K562 (cell line): ENCODE results near the gene GJD2. TPM values are rescaled to one million over a fixed set of nuclear protein-coding genes. Genes with fewer than 3 reads are reported as not detected.

Experiments
- ATAC-seq: fragments of 200-7000 bp; cut with Tn5 transposase; 3 replicates; pipeline ENCODE4 v1.9.1; 2020; ENCODE audit warnings: moderate library complexity
- BruUV-seq: library from RNA; stranded (reverse); fragments of 400-500 nt; replicated peaks from 2 replicates; lab custom pipeline; 2021; lab: Mats Ljungman, UMichigan
- CTCF ChIA-PET: fragments of 300-600 bp; formaldehyde crosslinking; extraction: SDS; loops from one replicate; lab custom pipeline; 2021; ENCODE audit warnings: low intra/inter-chr PET ratio; lab: Yijun Ruan, JAX
- POLR2A ChIA-PET: fragments of 300-600, 350-650 bp; sonication (Branson Sonifier 250); formaldehyde crosslinking; extraction: SDS; loops from one replicate; lab custom pipeline; 2021; ENCODE audit warnings: antibody characterized with exemption, inconsistent platforms; lab: Yijun Ruan, JAX
- DNase-seq, 4 experiments: peaks; one replicate each; pipeline versions ENCODE4 v3.0.0 to v3.0.0-alpha.2; 2011 to 2018; ENCODE audit warnings: low spot score in 3 of 4, mixed read lengths in 3 of 4; ENCODE audit errors: extremely low read depth in 1 of 4
- FAIRE-seq: peaks from 2 replicates; lab custom pipeline; 2011; peaks lifted over from hg19 to GRCh38; lab: Jason Lieb, UNC
- H2AFZ ChIP-seq: 2 replicates; pipeline ENCODE4 v1.6.0; 2011; ENCODE audit warnings: low read depth, low read length, control low read depth, inconsistent platforms
- H3K27ac ChIP-seq: fragments of 200-600 bp; 3 replicates; pipeline ENCODE4 v1.8.0; 2011; ENCODE audit warnings: low read depth, mild to moderate bottlenecking, control low read depth, inconsistent platforms, low read length, moderate library complexity, mixed read lengths; ENCODE audit errors: extremely low read depth
- H3K27me3 ChIP-seq, 2 experiments: fragments of 300-600 bp in 1 of 2; 2 replicates in 1 of 2; 3 replicates in 1 of 2; pipeline versions ENCODE4 v1.6.0 to v1.8.0; 2011; ENCODE audit warnings: inconsistent platforms in 2 of 2, low read length in 2 of 2, mild to moderate bottlenecking in 1 of 2, mixed read lengths in 1 of 2, moderate library complexity in 1 of 2; ENCODE audit not compliant: control insufficient read depth in 2 of 2, insufficient read depth in 2 of 2
- H3K36me3 ChIP-seq: fragments of 300-600 bp; 3 replicates; pipeline ENCODE4 v1.8.0; 2011; ENCODE audit warnings: mild to moderate bottlenecking, low read length, inconsistent platforms; ENCODE audit not compliant: control insufficient read depth, insufficient read depth
- H3K4me1 ChIP-seq, 2 experiments: fragments of 200-600 bp in 1 of 2; replicated peaks in 1 of 2; 2 replicates in 1 of 2; 3 replicates in 1 of 2; pipeline versions ENCODE4 v1.5.1 to v1.8.0; 2011; ENCODE audit warnings: inconsistent platforms in 2 of 2, low read length in 2 of 2, mild to moderate bottlenecking in 1 of 2, mixed read lengths in 1 of 2, moderate library complexity in 1 of 2; ENCODE audit not compliant: control insufficient read depth in 2 of 2, insufficient read depth in 2 of 2
- H3K4me2 ChIP-seq: 2 replicates; pipeline ENCODE4 v1.6.1; 2011; ENCODE audit warnings: low read length, control low read depth, inconsistent platforms, mixed read lengths; ENCODE audit not compliant: insufficient read depth
- H3K4me3 ChIP-seq: fragments of 200-600 bp; sonication (generic), shearing (Covaris generic); 2 replicates; pipeline ENCODE4 v1.5.1; 2016; ENCODE audit warnings: control low read depth, inconsistent platforms
- H3K79me2 ChIP-seq: fragments of 200-600 bp; 3 replicates; pipeline ENCODE4 v1.8.0; 2011; ENCODE audit warnings: low read length, inconsistent platforms; ENCODE audit not compliant: control insufficient read depth, insufficient read depth
- H3K9ac ChIP-seq, 2 experiments: 2 replicates each; pipeline versions ENCODE4 v1.6.0 to v1.6.1; 2011; ENCODE audit warnings: low read depth in 2 of 2, low read length in 2 of 2, control low read depth in 1 of 2, inconsistent platforms in 1 of 2, mild to moderate bottlenecking in 1 of 2, mixed read lengths in 1 of 2; ENCODE audit not compliant: insufficient read depth in 1 of 2
- H3K9me1 ChIP-seq: one replicate; pipeline ENCODE4 v1.6.0; 2011; ENCODE audit warnings: inconsistent platforms, mild to moderate bottlenecking, low read length, moderate library complexity; ENCODE audit not compliant: control insufficient read depth, insufficient read depth
- H3K9me3 ChIP-seq: replicated peaks from 2 replicates; pipeline ENCODE4 v1.5.1; 2011; ENCODE audit warnings: low read depth, low read length, inconsistent platforms; ENCODE audit not compliant: control insufficient read depth, insufficient read depth
- H4K20me1 ChIP-seq: replicated peaks from 2 replicates; pipeline ENCODE4 v1.6.1; 2011; ENCODE audit warnings: low read length, inconsistent platforms, mixed read lengths; ENCODE audit not compliant: control insufficient read depth, insufficient read depth
- ARHGAP35 ChIP-seq: fragments of 450-650 bp; IDR thresholded peaks from 2 replicates; pipeline ENCODE4 v1.6.1; 2018; ENCODE audit not compliant: partially characterized antibody
- FOXM1 ChIP-seq, 2 experiments: fragments of 450-650 bp in 1 of 2; sonication (generic) in 1 of 2; formaldehyde crosslinking in 1 of 2; IDR thresholded peaks; 2 replicates each; pipeline versions ENCODE4 v1.6.1 to v1.9.0; 2017 to 2022; ENCODE audit warnings: low read depth in 2 of 2, mild to moderate bottlenecking in 2 of 2, missing genetic modification reagents in 1 of 2, moderate library complexity in 1 of 2
- GTF2B ChIP-seq: IDR thresholded peaks from 2 replicates; pipeline ENCODE4 v1.6.1; 2011; ENCODE audit not compliant: insufficient read length; ENCODE audit errors: extremely low read depth
- MAFF ChIP-seq: IDR thresholded peaks from 2 replicates; pipeline ENCODE4 v1.6.1; 2012; ENCODE audit warnings: low read length, improper control_type of control experiment
- PRPF4 ChIP-seq: fragments of 200-400 bp; formaldehyde crosslinking; IDR thresholded peaks from one replicate; pipeline ENCODE4 v1.6.1; 2017; ENCODE audit warnings: low read length, low read depth, mild to moderate bottlenecking; ENCODE audit not compliant: insufficient read depth, poor library complexity, severe bottlenecking
- ZBTB26 ChIP-seq: fragments of 450-650 bp; formaldehyde crosslinking; IDR thresholded peaks from 2 replicates; pipeline ENCODE4 v1.4.0; 2022; ENCODE audit warnings: missing genetic modification characterization
- ZNF140 ChIP-seq: fragments of 250-450 bp; sonication (Bioruptor Pico); IDR thresholded peaks from 2 replicates; pipeline ENCODE4 v1.8.0; 2021; ENCODE audit warnings: moderate library complexity, mild to moderate bottlenecking, inconsistent platforms
- ZNF764 ChIP-seq: fragments of 250-450 bp; sonication (Bioruptor Pico); IDR thresholded peaks from 2 replicates; pipeline ENCODE4 v1.4.0; 2020; ENCODE audit warnings: low read depth, mild to moderate bottlenecking, moderate library complexity
- WGBS: fragments of 100-300 bp; shearing (Covaris generic); methylation state at CpG from one replicate; pipeline ENCODE4 v1.1.6; 2016; ENCODE audit warnings: low coverage, mixed read lengths; ENCODE audit not compliant: insufficient coverage; ENCODE audit errors: missing lambda C conversion rate; 5-methylcytosine and 5-hydroxymethylcytosine counted together
- in situ Hi-C: fragments of 300-500 bp; cut with MboI; formaldehyde crosslinking; loops from 4 replicates; pipeline ENCODE4 v1.15.0; 2018; ENCODE audit warnings: inconsistent platforms, mixed read lengths
- intact Hi-C: fragments of 100-400 bp; cut with micrococcal nuclease; formaldehyde crosslinking; loops from 2 replicates; pipeline ENCODE4 v1.14.2; 2022
- polyA plus RNA-seq, 8 experiments: library from polyadenylated mRNA; depleted of rRNA in 4 of 8; stranded (reverse) in 5 of 8; unstranded in 3 of 8; fragments of >200 nt; fragmentation: Nextera tagmentation in 2 of 8; fragmentation: Illumina TruSeq in 1 of 8; extraction: Ambion mirVana in 2 of 8; extraction: Trizol in 1 of 8; gene quantifications; 2 replicates each; pipeline versions ENCODE4 v1.2.1 to v1.2.3, GENCODE V29; 2011 to 2014; ENCODE audit warnings: inconsistent platforms in 1 of 8, missing spikeins in 1 of 8
- total RNA-seq, 7 experiments: library from RNA; depleted of rRNA in 6 of 7; stranded (reverse); fragments of >200 nt in 6 of 7; fragmentation: Illumina TruSeq in 2 of 7; extraction: Trizol in 2 of 7; gene quantifications; 2 replicates each; pipeline versions ENCODE4 v1.2.1 to v1.2.3, GENCODE V29; 2011 to 2021; ENCODE audit warnings: low replicate concordance in 1 of 7
- TF ChIP-seq, protein P1 (sequence below): fragments of 450-650 bp; IDR thresholded peaks from 2 replicates; pipeline ENCODE4 v1.6.1; 2016; ENCODE audit warnings: mild to moderate bottlenecking, moderate library complexity

GJD2 gene
- total and polyA plus RNA-seq, 9 of the 15 experiments (the other 6 are each of a cell fraction or from before 2014, with no cell fraction given): not detected

DNA sequence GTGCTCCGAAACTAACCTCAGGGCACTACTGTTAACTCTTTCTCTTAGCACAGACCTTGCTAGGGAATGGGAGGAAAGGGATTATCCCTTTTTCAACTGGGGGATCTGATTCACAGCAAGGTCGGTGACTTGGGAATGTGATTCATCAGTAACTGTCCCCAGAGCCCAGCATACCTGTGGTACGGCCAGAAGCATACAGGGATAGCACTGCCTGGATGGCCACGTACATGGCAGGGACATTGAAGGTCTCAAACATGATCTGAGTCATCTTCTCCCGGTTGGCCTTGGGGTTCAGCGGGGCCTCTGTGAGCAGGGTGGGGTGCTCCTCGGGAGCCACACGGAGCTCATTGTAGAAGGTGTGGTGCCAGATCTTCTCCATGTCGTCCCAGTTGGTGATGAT is 38.3 kb upstream of the GJD2 start:
- Histone ChIP-seq H3K36me3 (no peaks in the 10 kb centered on the region), H4K20me1 (no peaks in the 10 kb centered on the region), H3K27ac (no peak overlapping the region), H3K27me3 (peaks cover 16 to 29% of the 10 kb centered on the region in 2 experiments; a peak in 4 of 5 replicates), H2AFZ (no peak overlapping the region), H3K79me2 (no peaks in the 10 kb centered on the region), H3K4me1 (peaks cover 0 to 16% of the 10 kb centered on the region in 2 experiments; a peak in 2 of 5 replicates), H3K9ac (no peak overlapping the region), H3K4me3 (no peak overlapping the region), H3K9me3 (no peaks in the 10 kb centered on the region), H3K4me2 (no peak overlapping the region), H3K9me1 (no peaks in the 10 kb centered on the region)
- FAIRE-seq: peak; percentile 29
- WGBS: 4% methylated on average over 9 of the region's 9 CpGs
- CTCF ChIA-PET: no interaction called here
- POLR2A ChIA-PET: no interaction called here
- BruUV-seq: no TSS peak
- intact Hi-C loops: no loop called here
- ATAC-seq: no peak
- in situ Hi-C loops: no loop called here
- no peak for DNase-seq
- no peak for TF ChIP-seq PRPF4
- TF ChIP-seq, protein P1, sequence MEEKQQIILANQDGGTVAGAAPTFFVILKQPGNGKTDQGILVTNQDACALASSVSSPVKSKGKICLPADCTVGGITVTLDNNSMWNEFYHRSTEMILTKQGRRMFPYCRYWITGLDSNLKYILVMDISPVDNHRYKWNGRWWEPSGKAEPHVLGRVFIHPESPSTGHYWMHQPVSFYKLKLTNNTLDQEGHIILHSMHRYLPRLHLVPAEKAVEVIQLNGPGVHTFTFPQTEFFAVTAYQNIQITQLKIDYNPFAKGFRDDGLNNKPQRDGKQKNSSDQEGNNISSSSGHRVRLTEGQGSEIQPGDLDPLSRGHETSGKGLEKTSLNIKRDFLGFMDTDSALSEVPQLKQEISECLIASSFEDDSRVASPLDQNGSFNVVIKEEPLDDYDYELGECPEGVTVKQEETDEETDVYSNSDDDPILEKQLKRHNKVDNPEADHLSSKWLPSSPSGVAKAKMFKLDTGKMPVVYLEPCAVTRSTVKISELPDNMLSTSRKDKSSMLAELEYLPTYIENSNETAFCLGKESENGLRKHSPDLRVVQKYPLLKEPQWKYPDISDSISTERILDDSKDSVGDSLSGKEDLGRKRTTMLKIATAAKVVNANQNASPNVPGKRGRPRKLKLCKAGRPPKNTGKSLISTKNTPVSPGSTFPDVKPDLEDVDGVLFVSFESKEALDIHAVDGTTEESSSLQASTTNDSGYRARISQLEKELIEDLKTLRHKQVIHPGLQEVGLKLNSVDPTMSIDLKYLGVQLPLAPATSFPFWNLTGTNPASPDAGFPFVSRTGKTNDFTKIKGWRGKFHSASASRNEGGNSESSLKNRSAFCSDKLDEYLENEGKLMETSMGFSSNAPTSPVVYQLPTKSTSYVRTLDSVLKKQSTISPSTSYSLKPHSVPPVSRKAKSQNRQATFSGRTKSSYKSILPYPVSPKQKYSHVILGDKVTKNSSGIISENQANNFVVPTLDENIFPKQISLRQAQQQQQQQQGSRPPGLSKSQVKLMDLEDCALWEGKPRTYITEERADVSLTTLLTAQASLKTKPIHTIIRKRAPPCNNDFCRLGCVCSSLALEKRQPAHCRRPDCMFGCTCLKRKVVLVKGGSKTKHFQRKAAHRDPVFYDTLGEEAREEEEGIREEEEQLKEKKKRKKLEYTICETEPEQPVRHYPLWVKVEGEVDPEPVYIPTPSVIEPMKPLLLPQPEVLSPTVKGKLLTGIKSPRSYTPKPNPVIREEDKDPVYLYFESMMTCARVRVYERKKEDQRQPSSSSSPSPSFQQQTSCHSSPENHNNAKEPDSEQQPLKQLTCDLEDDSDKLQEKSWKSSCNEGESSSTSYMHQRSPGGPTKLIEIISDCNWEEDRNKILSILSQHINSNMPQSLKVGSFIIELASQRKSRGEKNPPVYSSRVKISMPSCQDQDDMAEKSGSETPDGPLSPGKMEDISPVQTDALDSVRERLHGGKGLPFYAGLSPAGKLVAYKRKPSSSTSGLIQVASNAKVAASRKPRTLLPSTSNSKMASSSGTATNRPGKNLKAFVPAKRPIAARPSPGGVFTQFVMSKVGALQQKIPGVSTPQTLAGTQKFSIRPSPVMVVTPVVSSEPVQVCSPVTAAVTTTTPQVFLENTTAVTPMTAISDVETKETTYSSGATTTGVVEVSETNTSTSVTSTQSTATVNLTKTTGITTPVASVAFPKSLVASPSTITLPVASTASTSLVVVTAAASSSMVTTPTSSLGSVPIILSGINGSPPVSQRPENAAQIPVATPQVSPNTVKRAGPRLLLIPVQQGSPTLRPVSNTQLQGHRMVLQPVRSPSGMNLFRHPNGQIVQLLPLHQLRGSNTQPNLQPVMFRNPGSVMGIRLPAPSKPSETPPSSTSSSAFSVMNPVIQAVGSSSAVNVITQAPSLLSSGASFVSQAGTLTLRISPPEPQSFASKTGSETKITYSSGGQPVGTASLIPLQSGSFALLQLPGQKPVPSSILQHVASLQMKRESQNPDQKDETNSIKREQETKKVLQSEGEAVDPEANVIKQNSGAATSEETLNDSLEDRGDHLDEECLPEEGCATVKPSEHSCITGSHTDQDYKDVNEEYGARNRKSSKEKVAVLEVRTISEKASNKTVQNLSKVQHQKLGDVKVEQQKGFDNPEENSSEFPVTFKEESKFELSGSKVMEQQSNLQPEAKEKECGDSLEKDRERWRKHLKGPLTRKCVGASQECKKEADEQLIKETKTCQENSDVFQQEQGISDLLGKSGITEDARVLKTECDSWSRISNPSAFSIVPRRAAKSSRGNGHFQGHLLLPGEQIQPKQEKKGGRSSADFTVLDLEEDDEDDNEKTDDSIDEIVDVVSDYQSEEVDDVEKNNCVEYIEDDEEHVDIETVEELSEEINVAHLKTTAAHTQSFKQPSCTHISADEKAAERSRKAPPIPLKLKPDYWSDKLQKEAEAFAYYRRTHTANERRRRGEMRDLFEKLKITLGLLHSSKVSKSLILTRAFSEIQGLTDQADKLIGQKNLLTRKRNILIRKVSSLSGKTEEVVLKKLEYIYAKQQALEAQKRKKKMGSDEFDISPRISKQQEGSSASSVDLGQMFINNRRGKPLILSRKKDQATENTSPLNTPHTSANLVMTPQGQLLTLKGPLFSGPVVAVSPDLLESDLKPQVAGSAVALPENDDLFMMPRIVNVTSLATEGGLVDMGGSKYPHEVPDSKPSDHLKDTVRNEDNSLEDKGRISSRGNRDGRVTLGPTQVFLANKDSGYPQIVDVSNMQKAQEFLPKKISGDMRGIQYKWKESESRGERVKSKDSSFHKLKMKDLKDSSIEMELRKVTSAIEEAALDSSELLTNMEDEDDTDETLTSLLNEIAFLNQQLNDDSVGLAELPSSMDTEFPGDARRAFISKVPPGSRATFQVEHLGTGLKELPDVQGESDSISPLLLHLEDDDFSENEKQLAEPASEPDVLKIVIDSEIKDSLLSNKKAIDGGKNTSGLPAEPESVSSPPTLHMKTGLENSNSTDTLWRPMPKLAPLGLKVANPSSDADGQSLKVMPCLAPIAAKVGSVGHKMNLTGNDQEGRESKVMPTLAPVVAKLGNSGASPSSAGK: no peak
- no peak for TF ChIP-seq ZNF140 (CRISPR knock-in tag)
- no peak for TF ChIP-seq ZNF764 (CRISPR knock-in tag)
- no peak for TF ChIP-seq MAFF
- no peak for TF ChIP-seq ARHGAP35
- TF ChIP-seq GTF2B: no peak
- no peak for TF ChIP-seq ZBTB26 (CRISPR knock-in tag)
- no peak for TF ChIP-seq FOXM1 (IDR thresholded peaks at IDR 0.05; ENCODE audit: low read depth)
- TF ChIP-seq FOXM1 (CRISPR knock-in tag; IDR thresholded peaks at IDR 0.05; ENCODE audit: low read depth): no peak
